ENCODE data around the gene CACNA1H.

The CACNA1H gene

DNA sequence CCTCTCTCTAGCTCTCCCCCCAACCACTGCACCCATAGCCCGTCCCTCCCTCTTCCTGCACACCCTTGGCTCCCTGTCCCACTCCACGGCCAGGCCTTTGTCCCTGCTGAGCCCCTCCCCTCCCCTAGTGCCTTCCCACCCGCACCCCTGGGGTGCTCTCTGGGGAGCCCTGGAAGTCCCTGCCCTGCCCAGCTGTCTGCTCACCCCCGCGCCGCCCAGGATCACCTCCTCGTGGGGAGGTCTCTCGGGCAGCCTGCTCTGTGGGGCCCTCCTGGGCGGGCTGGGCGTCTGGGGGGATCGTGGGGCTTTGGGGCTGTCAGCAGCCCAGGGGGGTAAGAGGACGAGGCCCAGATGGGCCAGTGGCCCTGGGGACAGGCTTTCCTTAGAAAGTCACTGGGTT, 18.1 kb downstream of the CACNA1H start:
- H3K27me3 Mint-ChIP-seq, result peaks cover 8% of the 10 kb centered on the region
- no peak overlapping the region for H3K27ac Mint-ChIP-seq
- H3K4me3 Mint-ChIP-seq, result no peak overlapping the region
- no peaks in the 10 kb centered on the region for H3K4me1 Mint-ChIP-seq
- DNase-seq, result no peak
- H3K9me3 Mint-ChIP-seq, result no peaks in the 10 kb centered on the region
- peak; percentile 39 for ATAC-seq

DNA sequence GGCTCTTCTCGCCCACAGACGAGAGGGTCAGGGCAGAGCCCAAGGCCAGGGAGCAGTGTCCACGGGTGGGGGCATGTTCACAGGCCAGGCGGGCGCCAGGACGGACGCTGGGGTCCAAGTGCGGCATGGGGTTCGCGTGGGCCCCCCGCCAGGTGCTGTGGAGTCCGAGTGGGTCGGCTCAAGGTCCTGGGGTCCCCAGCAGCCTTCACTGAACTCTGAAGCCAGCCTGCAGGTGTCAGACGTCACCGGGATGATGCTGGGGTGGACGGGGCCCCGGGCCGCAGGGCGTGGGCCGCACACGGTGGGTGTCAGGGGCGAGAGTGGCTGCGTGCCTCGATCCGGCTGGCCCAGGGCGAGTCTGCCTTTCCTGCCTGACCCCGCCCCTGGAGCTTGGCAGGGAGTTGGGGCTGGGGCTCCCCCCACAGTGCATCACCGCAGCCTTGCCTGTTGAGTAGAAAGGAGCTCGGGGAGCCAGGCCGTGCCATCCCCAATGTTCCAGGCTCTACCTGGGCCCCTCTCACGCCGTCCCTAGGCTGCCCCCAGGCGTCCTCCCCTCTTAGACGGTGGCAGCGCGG, 19.0 kb downstream of the CACNA1H start:
- ATAC-seq (no peak), DNase-seq (no peak)
- Mint-ChIP-seq H3K27me3 (peaks cover 8% of the 10 kb centered on the region), H3K9me3 (no peaks in the 10 kb centered on the region), H3K27ac (no peak overlapping the region), H3K4me1 (no peaks in the 10 kb centered on the region), H3K4me3 (no peak overlapping the region)

DNA sequence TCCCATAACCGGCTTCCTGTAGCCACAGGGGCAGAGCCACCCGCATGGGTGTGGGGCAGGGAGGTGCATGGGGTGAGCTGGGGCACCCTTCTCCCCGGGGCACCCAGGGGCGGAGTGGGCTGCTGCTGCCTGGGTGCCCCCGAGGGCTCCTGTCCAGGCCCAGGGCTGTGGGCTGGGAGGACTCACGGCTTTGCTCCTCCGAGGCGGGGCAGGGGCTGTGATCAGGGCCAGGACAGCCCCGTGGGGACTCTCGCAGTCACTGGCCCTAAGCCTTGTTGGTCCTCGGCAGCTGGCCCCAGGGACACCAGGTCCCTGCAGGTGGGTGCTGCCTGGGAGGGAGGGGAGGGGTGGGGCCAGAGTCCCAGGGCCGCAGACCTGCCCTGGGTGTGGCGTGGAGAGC, 19.7 kb downstream of the CACNA1H start:
- peaks cover 8% of the 10 kb centered on the region for H3K27me3 Mint-ChIP-seq
- no peak overlapping the region for H3K4me3 Mint-ChIP-seq
- H3K4me1 Mint-ChIP-seq, result no peaks in the 10 kb centered on the region
- ATAC-seq (no peak), DNase-seq (no peak)
- no peak overlapping the region for H3K27ac Mint-ChIP-seq
- H3K9me3 Mint-ChIP-seq, result no peaks in the 10 kb centered on the region

DNA sequence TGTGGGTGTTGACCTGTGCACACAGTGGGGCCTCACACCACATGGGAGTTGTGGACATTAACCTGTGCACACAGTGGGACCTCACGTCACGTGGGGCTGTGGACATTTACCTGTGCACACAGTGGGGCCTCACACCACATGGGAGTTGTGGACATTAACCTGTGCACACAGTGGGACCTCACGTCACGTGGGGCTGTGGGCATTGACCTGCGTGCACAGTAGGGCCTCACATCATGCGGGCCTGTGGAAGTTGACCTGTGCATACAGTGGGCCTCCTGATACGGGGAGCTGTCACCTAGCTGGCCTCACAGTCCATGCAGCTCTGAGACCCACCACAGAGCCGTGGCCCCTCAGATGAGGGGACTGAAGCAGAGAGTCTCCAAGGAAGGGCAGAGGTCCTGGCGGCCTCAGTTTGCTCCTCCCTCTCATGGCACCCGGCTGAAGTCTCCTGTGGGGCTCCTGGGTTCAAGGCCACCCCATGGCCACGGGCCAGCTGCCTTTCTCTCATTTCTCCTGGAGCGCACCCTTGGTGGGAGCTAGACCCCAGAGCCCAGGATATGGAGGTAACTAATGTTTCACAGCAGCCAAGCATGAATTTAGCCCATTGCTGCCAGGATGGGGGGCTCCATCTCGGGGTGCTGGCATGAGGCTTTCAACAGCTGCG, 21.0 kb downstream of the CACNA1H start:
- no peak for ATAC-seq
- Mint-ChIP-seq H3K9me3 (no peaks in the 10 kb centered on the region), H3K4me3 (no peak overlapping the region), H3K27ac (no peak overlapping the region), H3K4me1 (no peaks in the 10 kb centered on the region), H3K27me3 (peaks cover 8% of the 10 kb centered on the region)
- no peak for DNase-seq

DNA sequence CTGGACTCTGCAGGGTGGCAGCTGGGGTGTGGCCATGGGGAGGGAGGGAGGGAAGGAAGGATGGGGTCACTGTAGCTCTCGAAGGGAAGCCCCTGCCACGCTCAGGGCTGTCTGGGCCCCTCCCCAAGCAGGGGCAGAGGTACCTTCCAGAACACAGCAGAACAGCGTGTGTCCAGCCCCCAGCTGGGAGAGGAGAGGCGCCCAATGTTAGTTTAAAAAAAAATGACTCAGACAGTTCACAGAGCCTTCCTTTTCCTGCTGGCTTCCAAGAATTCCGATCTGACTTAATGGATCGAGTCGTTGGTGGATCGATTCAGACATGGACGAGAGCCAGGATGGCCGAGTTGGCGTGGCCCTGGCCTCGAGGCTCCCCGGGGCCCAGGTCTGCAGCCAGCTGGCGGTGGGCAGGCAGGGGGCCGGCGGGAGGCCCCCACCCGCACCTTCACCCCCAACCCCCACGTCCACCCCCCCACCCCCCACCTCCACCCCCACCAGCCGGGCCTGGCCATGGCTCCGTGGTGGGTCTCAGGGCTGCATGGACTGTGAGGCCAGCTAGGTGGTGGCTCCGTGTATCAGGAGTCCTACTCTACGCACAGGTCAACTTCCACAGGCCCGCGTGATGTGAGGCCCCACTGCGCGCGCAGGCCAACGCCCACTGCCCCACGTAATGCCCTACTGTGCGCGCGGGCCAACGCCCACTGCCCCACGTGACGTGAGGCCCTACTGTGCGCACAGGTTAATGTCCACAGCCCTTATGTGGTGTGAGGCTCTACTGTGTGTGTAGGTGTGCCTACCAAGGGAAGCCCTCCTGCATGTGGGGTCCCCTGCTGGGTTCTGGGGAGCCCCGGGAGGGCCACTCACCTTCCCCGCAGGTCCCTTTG, 21.8 kb downstream of the CACNA1H start:
- no peak for DNase-seq
- Mint-ChIP-seq H3K4me3 (no peak overlapping the region), H3K4me1 (no peaks in the 10 kb centered on the region), H3K27ac (no peak overlapping the region), H3K9me3 (no peaks in the 10 kb centered on the region), H3K27me3 (peaks cover 8% of the 10 kb centered on the region)
- ATAC-seq, result no peak

DNA sequence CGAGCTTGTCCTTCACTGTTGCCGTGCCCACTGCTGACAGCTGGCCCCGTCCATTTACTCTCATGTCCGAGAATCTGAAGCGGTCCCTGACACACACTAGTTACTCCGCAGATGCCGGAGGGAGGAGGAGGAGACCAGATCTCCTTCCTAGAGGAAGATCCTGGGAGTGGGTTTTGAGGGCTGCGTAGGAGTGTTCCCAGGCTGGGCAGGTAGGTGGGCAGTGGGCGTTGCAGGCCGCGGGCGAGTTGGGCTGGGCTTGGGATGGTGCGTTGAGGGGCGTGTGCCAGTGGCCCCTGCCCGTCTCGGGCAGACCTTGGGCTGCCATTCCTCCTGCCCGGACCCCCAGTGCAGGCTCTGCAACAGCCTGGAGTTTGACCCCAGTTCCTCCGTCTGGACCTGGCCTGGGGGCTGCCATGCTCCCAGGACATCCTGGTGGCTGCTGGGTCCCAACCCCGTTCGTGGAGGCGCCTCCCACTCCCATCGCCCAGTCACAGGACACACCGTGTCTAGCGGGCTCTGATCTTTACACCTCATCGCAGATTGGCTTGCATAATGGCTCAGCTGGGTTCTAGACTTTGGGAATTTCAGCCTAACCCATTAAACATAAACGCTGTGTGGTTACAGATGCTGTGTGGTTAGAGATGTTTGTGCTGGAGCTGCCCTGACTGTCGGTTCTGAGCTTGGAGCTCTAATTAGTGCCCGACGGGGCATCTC, 22.8 kb downstream of the CACNA1H start:
- ATAC-seq (no peak), DNase-seq (no peak)
- H3K4me1 Mint-ChIP-seq, result no peaks in the 10 kb centered on the region
- H3K9me3 Mint-ChIP-seq, result no peaks in the 10 kb centered on the region
- no peak overlapping the region for H3K27ac Mint-ChIP-seq
- peaks cover 1% of the 10 kb centered on the region for H3K27me3 Mint-ChIP-seq
- H3K4me3 Mint-ChIP-seq, result no peak overlapping the region

DNA sequence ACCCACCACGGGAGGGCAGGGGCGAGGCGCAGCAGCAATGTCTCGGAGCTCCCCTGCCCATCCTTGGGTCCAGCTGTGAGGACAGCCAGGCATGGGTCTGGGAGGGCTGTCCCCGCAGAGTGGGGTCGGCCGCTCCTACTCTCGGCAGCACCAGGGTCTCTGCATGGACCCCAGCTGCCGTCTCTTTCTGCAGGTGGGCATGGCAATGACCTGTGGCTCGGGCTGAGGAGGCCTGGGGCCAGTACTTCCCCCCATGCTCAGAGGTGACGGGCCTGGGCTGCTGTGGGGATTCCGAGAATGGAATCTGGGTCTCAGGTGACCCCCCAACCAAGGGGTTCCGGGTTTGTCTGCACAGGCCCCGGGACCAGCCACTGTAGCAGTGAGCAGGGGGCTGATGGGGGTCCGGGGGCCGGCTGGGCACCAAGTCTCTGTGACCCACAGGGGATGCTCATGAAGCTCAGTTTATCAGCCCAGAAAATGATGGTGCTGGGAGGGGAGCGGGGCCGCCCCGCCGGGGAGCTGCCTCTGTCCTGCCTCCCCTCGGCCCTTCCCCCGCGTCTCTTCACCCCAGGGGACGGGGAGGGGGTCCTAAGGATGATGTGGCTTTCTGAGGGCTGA, 23.5 kb downstream of the CACNA1H start:
- DNase-seq (no peak), ATAC-seq (no peak)
- H3K4me1 Mint-ChIP-seq, result no peaks in the 10 kb centered on the region
- H3K27me3 Mint-ChIP-seq, result no peaks in the 10 kb centered on the region
- H3K4me3 Mint-ChIP-seq, result no peak overlapping the region
- no peak overlapping the region for H3K27ac Mint-ChIP-seq
- H3K9me3 Mint-ChIP-seq, result no peaks in the 10 kb centered on the region

DNA sequence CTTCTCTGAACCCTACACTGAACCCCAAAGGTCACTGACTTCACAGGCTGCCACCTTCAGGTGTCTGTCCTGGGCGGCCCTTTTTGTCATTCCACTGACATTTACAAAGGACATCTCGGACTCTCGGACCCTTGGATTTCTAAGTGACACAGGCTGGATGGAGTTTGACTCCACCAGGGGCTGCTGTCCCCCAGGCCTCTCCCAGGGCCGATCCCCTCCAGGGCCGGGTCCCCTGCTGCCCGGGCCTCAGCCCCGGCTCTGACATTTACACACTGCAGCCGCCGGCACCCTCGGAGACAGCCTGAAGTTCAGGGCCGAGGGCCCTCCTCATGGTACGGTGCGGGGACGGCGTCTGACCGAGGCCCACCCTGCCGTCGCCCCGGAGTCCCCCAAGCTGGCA, 24.1 kb downstream of the CACNA1H start:
- DNase-seq (no peak), ATAC-seq (no peak)
- H3K27ac Mint-ChIP-seq, result no peak overlapping the region
- no peaks in the 10 kb centered on the region for H3K9me3 Mint-ChIP-seq
- no peaks in the 10 kb centered on the region for H3K4me1 Mint-ChIP-seq
- no peak overlapping the region for H3K4me3 Mint-ChIP-seq
- no peaks in the 10 kb centered on the region for H3K27me3 Mint-ChIP-seq

DNA sequence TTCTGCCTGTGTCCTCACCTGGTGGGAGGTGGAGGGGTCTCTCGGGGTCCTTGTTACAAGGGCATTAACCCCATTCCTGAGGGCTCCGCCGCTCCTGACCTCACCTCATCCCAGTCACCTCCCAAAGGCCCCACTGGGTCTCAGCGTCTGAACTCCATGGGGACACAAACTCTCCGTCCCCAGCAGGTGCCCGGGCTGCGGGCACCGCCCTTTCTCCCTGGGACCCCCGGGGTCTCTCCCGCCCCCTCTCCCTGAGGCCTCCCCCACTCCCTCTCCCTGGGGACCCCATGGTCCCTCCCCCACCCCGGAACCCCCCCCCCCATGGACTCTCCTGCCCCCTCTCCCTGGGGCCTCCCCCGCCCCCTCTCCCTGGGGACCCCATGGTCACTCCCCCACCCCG, 24.8 kb downstream of the CACNA1H start:
- Mint-ChIP-seq H3K27ac (no peak overlapping the region), H3K4me3 (no peak overlapping the region), H3K4me1 (no peaks in the 10 kb centered on the region), H3K9me3 (no peaks in the 10 kb centered on the region), H3K27me3 (no peaks in the 10 kb centered on the region)
- ATAC-seq, result no peak
- DNase-seq, result no peak

DNA sequence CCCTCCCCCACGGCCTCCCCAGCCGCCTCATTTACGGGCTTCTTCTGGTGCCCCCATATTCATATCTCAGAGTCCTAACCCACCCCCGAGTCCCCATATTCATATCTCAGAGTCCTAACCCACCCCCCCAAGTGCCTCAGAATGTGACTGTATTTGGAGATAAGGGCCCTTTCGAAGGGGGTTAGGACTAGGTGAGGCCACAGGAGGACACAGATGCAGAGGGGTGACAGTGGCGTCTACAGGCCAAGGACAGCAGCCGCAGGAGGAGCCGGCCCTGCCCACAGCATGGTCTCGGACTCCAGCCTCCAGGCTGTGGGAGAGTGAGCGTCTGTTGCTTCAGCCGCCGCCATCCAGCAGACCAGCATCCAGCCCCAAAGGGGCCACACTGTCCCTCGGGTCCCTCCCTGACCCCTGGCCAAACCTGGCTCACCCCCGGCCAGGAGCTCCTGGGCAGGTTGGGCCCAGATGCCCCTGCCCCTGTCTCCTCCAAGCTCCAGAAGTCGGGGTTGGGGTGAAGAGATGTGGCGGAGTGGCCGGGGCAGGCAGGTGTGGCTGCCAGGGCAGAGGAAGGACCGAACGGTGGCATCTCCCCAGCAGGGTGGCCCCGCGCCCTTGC, 25.5 kb downstream of the CACNA1H start:
- H3K9me3 Mint-ChIP-seq, result no peaks in the 10 kb centered on the region
- no peaks in the 10 kb centered on the region for H3K27me3 Mint-ChIP-seq
- no peak overlapping the region for H3K27ac Mint-ChIP-seq
- no peak for DNase-seq
- H3K4me1 Mint-ChIP-seq, result no peaks in the 10 kb centered on the region
- H3K4me3 Mint-ChIP-seq, result no peak overlapping the region
- ATAC-seq, result no peak

DNA sequence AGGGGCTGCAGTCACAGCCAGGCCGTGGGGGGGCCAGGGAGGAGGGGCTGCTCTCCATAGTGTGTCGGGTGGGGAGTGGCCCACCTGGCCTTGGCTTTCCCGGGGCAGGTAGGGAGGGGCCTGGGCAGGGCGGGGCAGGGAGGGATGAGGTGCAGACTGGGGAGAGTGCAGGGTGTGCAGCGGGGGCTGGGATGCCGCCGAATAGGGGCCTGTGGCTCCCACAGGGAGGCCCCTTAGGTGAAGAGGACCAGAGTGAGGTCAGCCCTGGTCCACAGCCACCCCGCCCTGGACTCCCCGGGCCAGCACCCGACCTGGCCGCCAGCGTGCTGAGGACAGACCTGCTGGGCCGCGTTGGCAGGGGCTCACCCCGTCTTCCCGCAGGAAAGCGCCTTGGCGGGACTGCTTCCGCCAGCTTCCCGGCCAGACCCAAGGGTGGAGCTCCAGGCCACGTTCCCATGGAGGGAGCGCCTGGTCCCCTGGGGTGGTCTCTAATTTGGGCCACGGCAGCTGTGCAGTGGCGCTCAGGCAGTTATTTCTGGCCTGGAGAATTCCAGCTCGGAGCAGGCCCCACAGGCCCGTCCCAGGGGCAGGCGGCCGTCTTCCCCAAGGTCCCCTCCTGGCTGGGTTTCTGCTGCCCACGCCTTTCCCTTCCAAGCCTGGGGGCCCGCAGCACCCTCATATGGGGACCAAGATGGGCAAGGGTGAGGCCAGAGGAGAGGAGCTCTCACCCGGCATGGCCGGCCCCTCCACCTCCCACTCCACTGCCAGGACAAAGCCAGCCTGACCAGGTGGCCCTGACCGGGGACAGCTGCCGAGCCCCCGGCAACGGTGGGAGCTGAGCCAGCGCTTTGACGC, 27.9 kb downstream of the CACNA1H start:
- H3K9me3 Mint-ChIP-seq, result no peaks in the 10 kb centered on the region
- no peak overlapping the region for H3K4me3 Mint-ChIP-seq
- no peak for DNase-seq
- no peak overlapping the region for H3K27ac Mint-ChIP-seq
- H3K4me1 Mint-ChIP-seq, result no peaks in the 10 kb centered on the region
- H3K27me3 Mint-ChIP-seq, result no peaks in the 10 kb centered on the region
- ATAC-seq, result no peak

DNA sequence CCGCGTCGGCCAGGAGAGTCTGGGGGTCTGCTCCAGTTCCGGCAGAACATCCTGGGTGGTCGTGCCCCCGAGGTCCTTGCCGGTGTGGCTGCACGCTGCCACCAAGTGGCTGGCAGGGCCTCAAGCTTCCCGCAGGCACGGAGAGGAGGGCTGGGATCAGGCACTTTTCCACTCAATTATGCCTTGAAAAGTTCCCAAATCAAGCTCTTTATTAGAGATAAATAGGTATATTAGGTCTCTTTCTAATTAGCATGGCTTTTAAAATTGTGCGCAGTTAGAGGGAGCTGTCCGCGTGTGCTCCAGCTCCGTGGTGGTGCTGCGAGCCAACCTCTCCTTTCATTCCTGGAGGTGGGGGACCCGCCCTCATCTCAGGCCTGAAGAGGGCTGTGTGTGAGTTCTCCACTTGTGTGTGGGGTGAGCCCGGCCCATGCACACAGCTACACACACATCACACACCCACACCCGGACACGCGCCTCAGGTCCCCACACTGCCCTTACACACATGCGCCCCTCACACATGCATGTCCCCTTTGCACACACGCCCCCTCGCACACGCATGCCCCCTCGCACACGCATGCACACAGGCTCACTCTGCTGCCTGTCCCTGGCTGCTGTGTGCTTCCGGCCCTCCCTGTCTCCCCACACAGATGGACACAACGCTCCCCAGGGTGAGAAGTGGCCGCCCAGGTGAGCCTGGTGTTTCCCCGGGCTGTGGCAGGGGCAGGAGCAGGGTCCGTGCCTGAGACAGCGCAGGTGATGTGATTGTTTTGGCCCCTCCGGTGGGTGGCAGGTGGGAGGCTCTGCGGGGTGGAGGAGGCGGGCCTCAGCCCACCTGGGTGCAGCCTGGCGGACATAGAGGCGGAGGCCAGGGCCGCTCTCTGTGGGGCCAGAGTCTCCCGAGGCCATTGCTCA, 28.8 kb downstream of the CACNA1H start:
- Mint-ChIP-seq H3K4me1 (no peaks in the 10 kb centered on the region), H3K9me3 (no peaks in the 10 kb centered on the region), H3K27me3 (no peaks in the 10 kb centered on the region), H3K27ac (no peak overlapping the region), H3K4me3 (no peak overlapping the region)
- ATAC-seq (no peak), DNase-seq (no peak)

DNA sequence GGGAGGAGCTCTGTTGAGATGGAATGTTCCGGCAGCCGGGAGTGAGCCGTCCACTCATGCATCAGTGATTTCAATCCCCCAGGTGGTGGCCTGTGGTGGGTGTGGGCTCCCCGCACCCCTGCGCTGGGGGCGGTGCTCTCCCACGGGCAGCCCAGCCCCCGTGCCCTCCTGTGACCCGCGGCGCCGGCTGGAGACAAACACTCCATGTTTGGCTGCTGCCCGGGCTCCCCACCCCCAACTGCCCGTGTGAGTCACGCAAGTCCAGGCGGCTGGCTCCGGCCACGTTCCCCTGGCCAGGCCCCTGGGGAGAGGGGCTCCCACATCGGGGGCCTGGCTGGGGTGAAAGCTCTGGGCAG, 29.4 kb downstream of the CACNA1H start:
- DNase-seq (no peak), ATAC-seq (no peak)
- Mint-ChIP-seq H3K4me3 (no peak overlapping the region), H3K4me1 (no peaks in the 10 kb centered on the region), H3K27me3 (no peaks in the 10 kb centered on the region), H3K27ac (no peak overlapping the region), H3K9me3 (no peaks in the 10 kb centered on the region)

Data from stimulated activated naive CD8-positive, alpha-beta T cell treated with anti-CD3 and anti-CD28 coated beads, Interleukin-15, amount 100 ng/mL, for 72 hours (primary cell).